MM.1S (cell line): ENCODE data around the gene GUCA1A.

ENCODE experiments used
- EZH2 ChIP-seq: fragments of 300-600 bp; sonication (generic); optimal IDR thresholded peaks from 2 replicates; pipeline ENCODE3; 2017; ENCODE audit warnings: low read depth, mild to moderate bottlenecking, antibody characterized with exemption, low read length, mixed read lengths
- TF ChIP-seq, protein P1 (sequence below): fragments of 300-600 bp; sonication (generic); IDR thresholded peaks from 2 replicates; pipeline ENCODE4 v1.5.1; 2016; ENCODE audit warnings: antibody characterized with exemption, low read length, mixed read lengths

DNA sequence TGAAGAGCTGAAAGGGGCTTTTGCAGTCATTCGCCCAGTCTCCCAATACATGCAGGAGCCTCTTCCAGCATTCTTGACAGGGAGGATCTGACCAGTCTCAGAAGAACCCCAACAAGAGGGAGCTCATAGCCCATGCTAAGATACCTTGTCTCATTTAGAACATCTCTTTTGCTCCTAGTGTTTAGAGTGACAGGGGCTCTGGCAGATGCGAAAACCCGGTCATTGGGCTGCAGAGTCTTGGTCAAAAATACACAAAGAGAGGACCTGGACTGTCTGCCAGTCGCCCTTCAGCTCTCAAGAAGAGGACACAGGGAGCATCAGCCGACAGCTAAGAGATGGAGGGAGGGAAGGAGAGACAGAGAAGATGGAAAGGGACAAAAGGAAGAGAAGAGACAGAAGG lies 20.9 kb downstream of the GUCA1A start:
- TF ChIP-seq, protein P1, sequence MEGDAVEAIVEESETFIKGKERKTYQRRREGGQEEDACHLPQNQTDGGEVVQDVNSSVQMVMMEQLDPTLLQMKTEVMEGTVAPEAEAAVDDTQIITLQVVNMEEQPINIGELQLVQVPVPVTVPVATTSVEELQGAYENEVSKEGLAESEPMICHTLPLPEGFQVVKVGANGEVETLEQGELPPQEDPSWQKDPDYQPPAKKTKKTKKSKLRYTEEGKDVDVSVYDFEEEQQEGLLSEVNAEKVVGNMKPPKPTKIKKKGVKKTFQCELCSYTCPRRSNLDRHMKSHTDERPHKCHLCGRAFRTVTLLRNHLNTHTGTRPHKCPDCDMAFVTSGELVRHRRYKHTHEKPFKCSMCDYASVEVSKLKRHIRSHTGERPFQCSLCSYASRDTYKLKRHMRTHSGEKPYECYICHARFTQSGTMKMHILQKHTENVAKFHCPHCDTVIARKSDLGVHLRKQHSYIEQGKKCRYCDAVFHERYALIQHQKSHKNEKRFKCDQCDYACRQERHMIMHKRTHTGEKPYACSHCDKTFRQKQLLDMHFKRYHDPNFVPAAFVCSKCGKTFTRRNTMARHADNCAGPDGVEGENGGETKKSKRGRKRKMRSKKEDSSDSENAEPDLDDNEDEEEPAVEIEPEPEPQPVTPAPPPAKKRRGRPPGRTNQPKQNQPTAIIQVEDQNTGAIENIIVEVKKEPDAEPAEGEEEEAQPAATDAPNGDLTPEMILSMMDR = no peak
- no peak for TF ChIP-seq EZH2
